Measurements from ENCODE around the gene ONECUT1.
"Not testable (repeated sequence)": the region's sequence is repeated elsewhere in the genome, so short reads cannot be mapped to it uniquely, and the experiment has no call there.

ONECUT1 gene

DNA sequence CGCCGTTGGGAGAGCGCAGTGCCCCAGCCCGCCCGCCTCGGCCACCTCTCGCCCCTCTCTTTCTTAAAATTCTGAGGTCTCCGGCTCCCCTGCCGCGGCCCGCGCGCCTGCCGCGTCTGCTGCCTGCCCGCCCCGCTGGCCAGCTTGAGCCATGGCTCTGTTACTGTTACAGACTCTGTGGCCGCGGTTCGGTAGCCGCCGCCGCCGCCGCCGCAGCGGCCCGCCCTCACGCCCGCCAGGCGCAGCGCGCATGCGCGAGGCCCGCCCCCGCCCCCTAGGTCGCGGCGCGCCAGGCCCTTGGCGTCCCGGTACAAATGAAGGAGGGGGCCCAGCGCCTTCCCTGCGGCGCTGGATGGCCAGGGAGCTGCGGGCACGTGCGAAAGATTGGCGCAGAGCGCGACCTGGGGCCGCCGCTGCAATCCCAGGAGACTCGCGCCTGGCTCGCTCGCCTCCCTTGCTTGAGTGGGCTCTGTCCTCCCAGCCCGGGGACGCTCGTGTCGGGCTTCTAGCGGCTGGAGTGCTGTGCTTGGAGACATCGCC, at the start of gene ONECUT1:
ONECUT1 (minus strand) TSS at position 168 of the 540 bp plus-strand sequence. CDS start 452 bp downstream, outside the sequence.
- peak; percentile 29 for DNase-seq (ENCODE audit: low read depth)
- peak within 1 kb of the TSS; percentile 49 for H3K4me3 ChIP-seq (replicated peaks; ENCODE audit: low read depth, low read length)
- TF ChIP-seq, protein P1, sequence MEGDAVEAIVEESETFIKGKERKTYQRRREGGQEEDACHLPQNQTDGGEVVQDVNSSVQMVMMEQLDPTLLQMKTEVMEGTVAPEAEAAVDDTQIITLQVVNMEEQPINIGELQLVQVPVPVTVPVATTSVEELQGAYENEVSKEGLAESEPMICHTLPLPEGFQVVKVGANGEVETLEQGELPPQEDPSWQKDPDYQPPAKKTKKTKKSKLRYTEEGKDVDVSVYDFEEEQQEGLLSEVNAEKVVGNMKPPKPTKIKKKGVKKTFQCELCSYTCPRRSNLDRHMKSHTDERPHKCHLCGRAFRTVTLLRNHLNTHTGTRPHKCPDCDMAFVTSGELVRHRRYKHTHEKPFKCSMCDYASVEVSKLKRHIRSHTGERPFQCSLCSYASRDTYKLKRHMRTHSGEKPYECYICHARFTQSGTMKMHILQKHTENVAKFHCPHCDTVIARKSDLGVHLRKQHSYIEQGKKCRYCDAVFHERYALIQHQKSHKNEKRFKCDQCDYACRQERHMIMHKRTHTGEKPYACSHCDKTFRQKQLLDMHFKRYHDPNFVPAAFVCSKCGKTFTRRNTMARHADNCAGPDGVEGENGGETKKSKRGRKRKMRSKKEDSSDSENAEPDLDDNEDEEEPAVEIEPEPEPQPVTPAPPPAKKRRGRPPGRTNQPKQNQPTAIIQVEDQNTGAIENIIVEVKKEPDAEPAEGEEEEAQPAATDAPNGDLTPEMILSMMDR (IDR thresholded peaks at IDR 0.05; ENCODE audit: low read length, missing control alignments): no peak

DNA sequence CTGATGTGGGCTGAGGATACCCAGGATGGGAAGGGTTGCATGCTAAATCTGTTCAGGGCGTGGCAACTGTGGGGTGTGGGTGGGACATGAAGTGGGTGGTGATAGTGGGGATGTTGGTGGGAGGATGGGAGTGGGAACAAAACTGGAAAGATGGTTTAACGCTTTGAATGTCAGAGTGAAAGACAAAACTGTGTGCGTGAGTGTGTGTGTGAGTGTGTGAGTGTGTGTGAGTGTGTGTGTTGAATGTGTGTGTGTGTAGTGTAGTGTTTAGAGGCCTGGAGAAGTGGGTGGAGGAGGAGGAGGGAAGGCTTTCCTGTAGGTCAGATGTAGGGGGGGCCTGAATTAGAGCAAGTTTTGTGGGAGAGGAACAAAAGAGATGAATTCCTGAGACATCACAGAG, 44.2 kb upstream of the ONECUT1 start:
- DNase-seq (ENCODE audit: low read depth): no peak
- no peak overlapping the region for H3K4me3 ChIP-seq (replicated peaks; ENCODE audit: low read depth, low read length)
- TF ChIP-seq, protein P1 (IDR thresholded peaks at IDR 0.05; ENCODE audit: low read length, missing control alignments): no peak

DNA sequence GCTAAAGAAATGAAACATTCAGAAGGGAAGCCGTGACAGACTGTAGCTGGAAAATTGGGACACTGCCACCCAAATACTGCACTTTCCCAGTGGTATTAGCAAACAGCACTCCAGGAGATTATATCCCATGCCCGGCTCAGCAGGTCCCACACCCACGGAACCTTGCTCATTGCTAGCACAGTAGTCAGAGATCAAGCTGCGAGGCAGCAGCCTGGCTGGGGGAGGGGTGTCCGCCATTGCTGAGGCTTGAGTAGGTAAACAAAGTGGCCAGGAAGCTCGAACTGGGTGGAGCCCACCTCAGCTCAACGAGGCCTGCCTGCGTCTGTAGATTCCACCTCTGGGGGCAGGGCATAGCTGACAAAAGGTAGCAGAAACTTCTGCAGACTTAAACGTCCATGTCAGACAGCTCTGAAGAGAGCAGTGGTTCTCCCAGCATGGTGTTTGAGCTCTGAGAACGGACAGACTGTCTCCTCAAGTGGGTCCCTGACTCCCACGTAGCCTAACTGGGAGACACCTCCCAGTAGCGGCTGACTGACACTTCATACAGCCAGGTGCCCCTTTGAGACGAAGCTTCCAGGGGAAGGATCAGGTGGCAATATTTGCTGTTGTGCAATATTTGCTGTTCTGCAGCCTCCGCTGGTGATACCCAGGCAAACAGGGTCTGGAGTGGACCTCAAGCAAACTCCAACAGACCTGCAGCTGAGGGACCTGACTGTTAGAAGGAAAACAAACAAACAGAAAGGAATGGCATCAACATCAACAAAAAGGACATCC, 34.2 kb upstream of the ONECUT1 start:
- not testable (repeated sequence) for DNase-seq (ENCODE audit: low read depth); H3K4me3 ChIP-seq (replicated peaks; ENCODE audit: low read depth, low read length)

DNA sequence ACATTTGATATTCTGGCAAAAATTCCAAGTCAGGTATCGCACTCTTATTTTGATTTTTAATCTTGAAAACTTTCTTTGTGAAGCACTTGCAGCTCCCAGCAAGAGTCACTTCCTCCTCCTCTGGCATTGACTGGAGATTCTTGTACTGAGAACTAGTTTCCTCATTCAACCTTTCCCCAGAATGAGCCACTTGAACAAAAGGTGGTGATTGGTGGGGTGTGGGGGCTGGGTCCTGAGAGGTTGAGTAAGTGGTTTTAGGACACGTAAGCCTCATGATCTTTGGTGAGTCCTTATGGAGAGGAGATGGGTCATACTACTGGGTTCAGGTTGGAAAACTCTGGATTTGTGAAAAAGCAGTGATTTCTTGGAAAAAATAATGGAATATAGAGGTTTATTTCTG, 32.3 kb upstream of the ONECUT1 start:
- TF ChIP-seq, protein P1 (IDR thresholded peaks at IDR 0.05; ENCODE audit: low read length, missing control alignments): no peak
- DNase-seq (ENCODE audit: low read depth): no peak

DNA sequence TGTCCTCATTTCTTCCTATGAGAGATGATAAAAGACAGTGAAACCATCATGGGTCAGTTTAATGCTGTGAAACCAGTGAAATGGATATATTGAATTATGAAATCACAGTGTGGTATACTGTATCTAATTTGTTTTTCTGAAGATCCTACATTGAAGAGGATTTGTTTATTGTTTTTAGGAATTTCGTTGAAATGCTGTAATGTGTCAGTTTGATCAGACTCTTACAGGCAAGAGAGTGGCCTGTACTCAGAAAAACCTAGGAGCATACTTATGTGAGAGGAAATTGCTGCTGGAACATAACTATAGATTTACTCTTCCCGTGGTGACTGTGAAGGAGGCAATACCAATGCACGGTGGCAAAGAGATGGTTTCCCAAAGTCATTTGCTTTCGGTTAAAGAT, 29.1 kb upstream of the ONECUT1 start:
- no peak for DNase-seq (ENCODE audit: low read depth)
- H3K4me3 ChIP-seq (replicated peaks; ENCODE audit: low read depth, low read length): no peak overlapping the region
- TF ChIP-seq, protein P1 (IDR thresholded peaks at IDR 0.05; ENCODE audit: low read length, missing control alignments): no peak

More for the DNA sequence above, 32.3 kb upstream of the ONECUT1 start:
- H3K4me3 ChIP-seq (replicated peaks; ENCODE audit: low read depth, low read length): no peak overlapping the region

DNA sequence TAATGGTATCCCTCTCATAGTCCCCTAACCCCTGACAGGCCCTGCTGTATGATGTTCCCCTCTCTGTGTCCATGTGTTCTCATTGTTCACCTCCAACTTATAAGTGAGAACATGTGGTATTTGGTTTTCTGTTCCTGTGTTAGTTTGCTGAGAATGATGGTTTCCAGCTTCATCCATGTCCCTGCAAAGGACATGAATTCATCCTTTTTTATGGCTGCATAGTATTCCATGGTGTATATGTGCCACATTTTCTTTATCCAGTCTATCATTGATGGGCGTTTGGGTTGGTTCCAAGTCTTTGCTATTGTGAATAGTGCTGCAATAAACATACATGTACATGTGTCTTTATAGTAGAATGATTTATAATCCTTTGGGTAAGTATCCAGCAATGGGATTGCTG, 25.8 kb upstream of the ONECUT1 start:
- not testable (repeated sequence) for H3K4me3 ChIP-seq (replicated peaks; ENCODE audit: low read depth, low read length); DNase-seq (ENCODE audit: low read depth)

DNA sequence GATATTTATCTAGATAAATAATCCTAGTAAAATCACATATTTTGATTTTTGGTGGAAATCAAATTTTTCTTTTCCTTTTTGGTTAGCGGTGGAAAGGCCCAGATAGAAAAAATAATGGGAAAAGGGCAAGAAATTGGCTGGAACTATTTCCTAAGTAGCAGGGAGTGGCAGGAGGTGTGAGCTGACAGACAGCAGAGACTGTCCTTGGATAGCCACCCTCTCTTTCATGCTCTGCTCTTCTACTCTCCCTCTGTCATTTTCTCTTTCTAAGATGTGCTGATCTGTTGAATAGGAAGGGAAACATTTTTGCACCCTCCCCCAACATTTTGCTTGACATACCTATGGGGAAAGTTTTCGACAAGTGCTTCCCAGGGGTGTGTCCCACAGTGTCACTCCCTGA, 18.9 kb upstream of the ONECUT1 start:
- DNase-seq (ENCODE audit: low read depth): no peak
- TF ChIP-seq, protein P1 (IDR thresholded peaks at IDR 0.05; ENCODE audit: low read length, missing control alignments): no peak
- H3K4me3 ChIP-seq (replicated peaks; ENCODE audit: low read depth, low read length): no peak overlapping the region

DNA sequence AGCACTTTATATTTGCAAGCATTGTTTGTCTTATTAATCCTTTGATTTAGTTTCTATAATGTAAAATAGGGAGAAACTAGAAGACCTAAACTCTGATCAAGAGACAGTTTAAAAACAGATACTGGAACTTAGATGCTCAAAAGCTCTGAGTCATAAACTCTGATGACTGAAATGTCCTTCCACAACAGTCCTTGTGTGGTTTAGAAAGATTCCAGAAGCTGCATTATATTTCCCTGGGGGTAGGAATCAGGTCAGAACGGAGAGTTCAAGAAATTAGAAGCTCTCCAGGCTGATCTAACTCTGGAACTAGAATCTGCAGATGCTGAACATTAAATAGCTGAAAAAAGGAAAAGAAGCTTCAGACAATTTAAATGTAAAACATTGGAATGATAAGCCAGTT, 18.3 kb upstream of the ONECUT1 start:
- TF ChIP-seq, protein P1 (IDR thresholded peaks at IDR 0.05; ENCODE audit: low read length, missing control alignments): no peak
- DNase-seq (ENCODE audit: low read depth): no peak
- H3K4me3 ChIP-seq (replicated peaks; ENCODE audit: low read depth, low read length): no peak overlapping the region

All from fibroblast of pulmonary artery (primary cell).